ENCODE results near the gene CTSZ. TPM values are rescaled to one million over a fixed set of nuclear protein-coding genes. Genes with fewer than 3 reads are reported as not detected.
A peak's percentile ranks its signal among the peaks of the same experiment; 100 is the strongest.

Gene CTSZ
- total RNA-seq, 1 donor from 2014 or later: 131 TPM

DNA sequence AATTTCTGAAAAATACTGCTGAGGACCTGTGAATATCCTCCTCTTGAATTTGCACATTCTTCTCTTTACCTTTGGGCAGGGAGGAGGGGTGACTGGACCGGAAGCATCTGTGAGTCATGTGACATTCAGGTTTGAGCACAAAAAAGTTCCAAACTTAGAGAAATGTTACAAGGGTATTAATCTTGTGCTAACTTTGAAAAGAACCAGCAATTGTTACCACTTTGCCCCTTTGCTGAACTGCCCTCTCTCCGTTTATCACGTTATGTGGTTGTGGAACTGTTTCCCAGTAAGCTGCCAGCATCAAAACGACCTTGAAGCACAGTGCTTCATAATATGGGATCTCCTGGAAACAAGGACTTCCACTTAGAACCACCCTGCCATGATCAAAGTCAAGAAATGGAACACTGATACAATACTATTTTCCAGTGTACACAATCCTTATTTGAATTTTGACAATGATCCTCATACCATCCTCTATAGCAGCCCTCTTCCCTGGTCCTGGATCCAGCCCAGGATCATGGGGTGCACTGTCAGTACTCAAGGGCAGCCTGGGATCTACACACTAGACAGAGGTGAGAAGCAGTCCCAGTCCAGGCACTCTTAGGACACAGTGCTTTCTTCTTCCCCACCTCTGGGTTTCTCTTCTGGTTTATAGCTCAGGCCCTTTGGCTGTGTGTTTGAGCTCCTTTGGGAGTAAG lies 9.9 kb upstream of the CTSZ start:
- Histone ChIP-seq H3K27ac (replicated peaks) (peak overlapping the region; percentile 63), H3K9me3 (replicated peaks) (no peaks in the 10 kb centered on the region), H3K4me3 (no peak overlapping the region), H3K4me1 (peaks cover 34% of the 10 kb centered on the region), H3K36me3 (peaks cover 5% of the 10 kb centered on the region), H3K27me3 (ENCODE audit: low read depth) (no peaks in the 10 kb centered on the region)
- intact Hi-C loops (cut with micrococcal nuclease): no loop called here
- no peak for TF ChIP-seq CTCF (IDR thresholded peaks at IDR 0.05; ENCODE audit: borderline replicate concordance)
- no peak for DNase-seq

- TF ChIP-seq CTCF (IDR thresholded peaks at IDR 0.05; ENCODE audit: borderline replicate concordance): no peak
Measured at GRCh38 chr20:59015812-59016711, 9.0 kb upstream of the CTSZ start.

DNA sequence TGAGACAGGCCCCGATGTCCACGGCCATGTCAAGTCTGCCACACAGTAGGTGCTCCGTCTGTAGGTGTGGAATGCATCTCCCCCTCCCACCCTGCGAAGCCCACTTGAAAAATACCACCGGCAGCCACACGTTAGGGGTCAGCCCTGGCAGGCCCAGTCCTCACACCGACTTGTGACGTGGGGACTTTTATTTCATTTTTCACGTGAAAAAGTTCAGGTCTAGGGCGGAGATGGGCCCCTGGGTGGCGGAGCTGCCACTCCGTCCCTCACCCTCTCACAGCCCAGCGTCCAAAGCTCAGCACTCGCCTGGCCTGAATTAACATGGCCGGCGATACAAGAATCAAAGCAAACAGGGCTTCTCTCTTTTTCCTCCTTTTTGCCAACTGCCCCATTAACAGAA lies 8.4 kb upstream of the CTSZ start:
- intact Hi-C loops (cut with micrococcal nuclease): no loop called here
- Histone ChIP-seq H3K27me3 (ENCODE audit: low read depth) (no peaks in the 10 kb centered on the region), H3K9me3 (replicated peaks) (no peaks in the 10 kb centered on the region), H3K4me3 (no peak overlapping the region), H3K27ac (replicated peaks) (no peak overlapping the region), H3K36me3 (no peaks in the 10 kb centered on the region), H3K4me1 (peaks cover 49% of the 10 kb centered on the region)
- DNase-seq: no peak
- no peak for TF ChIP-seq CTCF (IDR thresholded peaks at IDR 0.05; ENCODE audit: borderline replicate concordance)

More at GRCh38 chr20:59015812-59016711, 9.0 kb upstream of the CTSZ start:
- intact Hi-C loops (cut with micrococcal nuclease): no loop called here
- no peaks in the 10 kb centered on the region for H3K36me3 ChIP-seq
- DNase-seq: no peak
- H3K4me3 ChIP-seq: no peak overlapping the region
- H3K9me3 ChIP-seq (replicated peaks): no peaks in the 10 kb centered on the region
- H3K4me1 ChIP-seq: peaks cover 42% of the 10 kb centered on the region
- H3K27me3 ChIP-seq (ENCODE audit: low read depth): no peaks in the 10 kb centered on the region
- H3K27ac ChIP-seq (replicated peaks): no peak overlapping the region

DNA sequence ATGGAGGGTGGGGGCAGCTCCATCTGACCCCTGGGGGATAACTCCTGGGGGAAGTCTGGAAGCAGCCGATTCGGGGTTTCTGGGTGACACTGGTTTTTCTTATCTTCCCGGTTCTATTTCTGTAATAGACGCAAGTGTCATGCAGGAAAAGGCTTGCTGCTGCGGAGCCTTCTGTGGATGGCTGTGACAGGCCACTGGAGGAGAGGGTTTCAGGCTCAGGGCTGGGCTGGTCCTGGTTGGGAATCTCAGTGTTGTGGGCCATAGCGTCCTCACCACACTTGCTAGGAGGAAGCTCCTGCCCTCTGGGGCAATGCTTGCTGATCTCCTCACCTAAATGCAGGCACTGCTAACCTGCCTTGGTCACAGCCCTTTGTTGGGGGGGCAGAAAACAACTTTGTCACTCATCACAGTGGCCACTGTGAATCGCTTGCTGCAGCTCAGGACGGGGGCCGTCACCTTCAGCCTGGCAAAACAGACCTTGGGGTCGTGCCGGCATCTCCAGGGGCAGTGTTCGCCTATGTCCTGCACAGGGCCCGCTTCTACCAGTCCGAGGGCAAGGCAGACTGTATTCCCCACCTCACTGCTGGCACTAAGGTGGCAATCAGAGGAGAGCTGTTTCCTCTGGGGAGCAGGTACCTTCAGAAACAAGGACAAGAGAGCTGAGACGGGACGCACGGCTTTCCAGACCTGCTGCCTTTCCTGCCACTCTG lies 7.8 kb upstream of the CTSZ start:
- no peak for DNase-seq
- peaks cover 54% of the 10 kb centered on the region for H3K4me1 ChIP-seq

More for the DNA sequence above, 7.8 kb upstream of the CTSZ start:
- H3K27me3 ChIP-seq (ENCODE audit: low read depth): no peaks in the 10 kb centered on the region
- H3K27ac ChIP-seq (replicated peaks): peak overlapping the region; percentile 38
- H3K9me3 ChIP-seq (replicated peaks): no peaks in the 10 kb centered on the region
- intact Hi-C loops (cut with micrococcal nuclease): no loop called here
- TF ChIP-seq CTCF (IDR thresholded peaks at IDR 0.05; ENCODE audit: borderline replicate concordance): no peak
- H3K4me3 ChIP-seq: no peak overlapping the region
- H3K36me3 ChIP-seq: no peaks in the 10 kb centered on the region

All from left ventricle myocardium inferior (tissue), 1 donor.